Heart left ventricle (tissue), 13 donors: ENCODE results near the gene MRPS34.

Experiments used
- POLR2A ChIP-seq, 2 donors: fragments of 450-650 bp; IDR thresholded peaks; one replicate each; pipeline ENCODE4 v1.6.1; 2017; ENCODE audit warnings: antibody characterized with exemption in 2 of 2, mild to moderate bottlenecking in 2 of 2, moderate library complexity in 2 of 2
- TF ChIP-seq, protein P1 (sequence below), 12 donors: fragments of 200-600 bp; sonication (generic) in 4 of 12; IDR thresholded peaks; one replicate each; pipeline versions ENCODE4 v1.5.0 to v1.8.0; 2018 to 2022; ENCODE audit warnings: antibody characterized with exemption in 12 of 12, mild to moderate bottlenecking in 5 of 12
- donor health status: ischemic (EF 13 %, LVEDD 7.1; RV severe dilation, severe dysfunction).
- donor health status: DM: no; HTN: yes; CAD: no.
- donor health status: DM: no; HTN: no; CAD: no.
- donor health status: ischemic (EF 25% LVEDD 6.9; RV normal size, moderate dysfunction).
- donor health status: ischemic (EF 25% LVEDD 5.7; RV mildly dilated, moderate dysfunction).
- donor health status: ischemic (EF 35%, LVEDD 5.7; RV mildly dilated, moderate dysfunction).
- donor health status: nonischemic (EF 11% LVEDD 7.7; RV severe dilation, severe dysfunction).
- donor health status: DM: yes; HTN: yes; CAD: no.
- donor health status: PGD.
- donor health status: ischemic (EF 29% LVEDD 5.4; RV normal size, mild dysfunction).
- donor health status: nonischemic (EF 23%, LVEDD 6.1; RV moderate dilation, normal function).

DNA sequence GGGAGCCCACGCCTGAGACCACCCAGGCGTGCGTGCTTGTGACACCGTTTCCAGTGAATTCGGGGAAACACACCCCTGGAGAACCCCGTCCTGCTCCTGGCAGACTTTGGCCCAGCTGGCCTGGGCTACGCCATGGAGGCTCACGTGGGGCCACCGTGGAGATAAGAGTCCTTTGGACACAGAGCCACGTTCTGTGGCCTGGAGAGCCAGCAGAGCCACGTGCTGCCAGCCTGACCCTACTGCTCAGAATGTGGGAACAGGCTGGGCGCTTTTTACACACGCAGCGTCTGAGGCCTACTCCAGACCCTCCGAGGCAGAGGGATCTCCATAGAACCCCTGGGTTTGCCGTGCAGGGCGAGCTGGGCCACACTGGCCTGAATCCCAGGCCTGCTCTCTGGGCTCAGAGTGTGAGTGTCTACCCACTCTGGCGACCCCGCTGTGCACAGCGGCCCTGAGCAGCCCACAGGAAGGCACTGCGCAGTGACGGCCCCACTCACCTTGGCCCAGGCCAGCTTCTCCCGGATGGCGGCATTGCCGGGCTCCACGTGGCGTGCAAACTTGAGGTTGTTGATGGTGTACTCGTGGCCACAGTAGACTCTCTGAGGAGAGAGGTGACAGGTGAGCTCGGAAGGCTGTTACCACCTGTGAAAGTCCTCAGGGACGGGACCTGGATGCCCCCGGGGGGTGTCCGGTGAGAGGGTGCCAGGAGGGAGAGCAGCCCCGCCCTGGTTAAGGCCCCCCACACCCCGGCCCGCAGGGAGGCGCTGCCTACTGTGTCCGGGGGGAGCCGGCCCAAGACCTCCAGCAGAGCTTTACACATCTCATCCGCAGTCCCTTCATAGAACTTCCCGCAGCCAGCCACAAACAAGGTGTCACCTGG is 43.7 kb upstream of the MRPS34 start:
- TF ChIP-seq, protein P1, sequence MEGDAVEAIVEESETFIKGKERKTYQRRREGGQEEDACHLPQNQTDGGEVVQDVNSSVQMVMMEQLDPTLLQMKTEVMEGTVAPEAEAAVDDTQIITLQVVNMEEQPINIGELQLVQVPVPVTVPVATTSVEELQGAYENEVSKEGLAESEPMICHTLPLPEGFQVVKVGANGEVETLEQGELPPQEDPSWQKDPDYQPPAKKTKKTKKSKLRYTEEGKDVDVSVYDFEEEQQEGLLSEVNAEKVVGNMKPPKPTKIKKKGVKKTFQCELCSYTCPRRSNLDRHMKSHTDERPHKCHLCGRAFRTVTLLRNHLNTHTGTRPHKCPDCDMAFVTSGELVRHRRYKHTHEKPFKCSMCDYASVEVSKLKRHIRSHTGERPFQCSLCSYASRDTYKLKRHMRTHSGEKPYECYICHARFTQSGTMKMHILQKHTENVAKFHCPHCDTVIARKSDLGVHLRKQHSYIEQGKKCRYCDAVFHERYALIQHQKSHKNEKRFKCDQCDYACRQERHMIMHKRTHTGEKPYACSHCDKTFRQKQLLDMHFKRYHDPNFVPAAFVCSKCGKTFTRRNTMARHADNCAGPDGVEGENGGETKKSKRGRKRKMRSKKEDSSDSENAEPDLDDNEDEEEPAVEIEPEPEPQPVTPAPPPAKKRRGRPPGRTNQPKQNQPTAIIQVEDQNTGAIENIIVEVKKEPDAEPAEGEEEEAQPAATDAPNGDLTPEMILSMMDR (IDR thresholded peaks at IDR 0.05), result no peak
- TF ChIP-seq POLR2A (IDR thresholded peaks at IDR 0.05), result no peak
